ENCODE measurements around the gene PLD4. TPM values are rescaled to one million over a fixed set of nuclear protein-coding genes. Genes with fewer than 3 reads are reported as not detected.

Gene PLD4
- total and polyA plus RNA-seq, 9 of the 15 experiments (the other 6 are each of a cell fraction or from before 2014, with no cell fraction given), result 0.18 to 0.24 TPM; not detected in 7

DNA sequence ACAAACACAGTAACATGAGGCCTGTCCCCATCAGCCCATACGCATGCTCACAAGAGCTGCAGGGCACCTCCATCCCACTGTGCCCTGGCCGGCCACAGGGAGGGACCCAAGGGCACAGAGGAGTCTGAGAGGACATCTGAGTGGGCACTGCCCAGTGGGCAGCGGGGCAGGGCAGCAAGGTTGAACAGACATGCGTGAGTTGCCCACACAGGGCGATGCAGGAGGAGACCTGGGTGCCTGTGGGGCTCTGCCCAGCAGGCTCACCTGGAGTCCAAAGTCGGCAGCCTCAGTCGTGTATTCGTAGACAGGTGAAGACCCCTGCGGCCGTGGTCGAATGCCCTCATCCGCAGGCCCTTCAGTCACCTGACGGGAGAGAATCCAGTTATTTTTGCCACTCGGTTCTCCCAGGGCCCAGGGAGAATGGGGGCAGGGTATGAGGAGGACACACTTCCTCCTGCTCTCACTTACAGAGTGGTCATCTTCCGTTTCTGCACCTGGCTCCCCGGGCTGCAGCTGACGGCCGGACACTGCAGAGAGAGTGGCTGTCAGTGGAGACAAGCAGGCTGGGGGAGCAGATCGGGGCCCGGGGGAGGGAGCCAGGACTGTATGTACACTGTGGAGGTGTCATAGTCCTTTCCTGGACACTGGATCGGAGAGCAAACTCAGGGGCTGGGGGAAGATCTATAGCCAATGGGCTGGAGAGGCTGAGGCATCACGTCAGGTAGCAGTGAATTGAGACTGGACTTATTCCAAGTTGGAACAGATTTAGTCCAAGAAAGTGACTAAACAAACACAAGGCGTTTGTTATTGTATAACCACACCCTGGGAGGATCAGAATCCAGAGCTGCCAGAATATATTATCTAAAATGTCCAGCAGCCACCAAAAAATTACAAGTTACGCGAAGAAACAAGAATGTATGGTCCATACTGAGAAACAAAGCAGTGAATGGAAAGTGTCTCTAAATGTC lies 32.8 kb downstream of the PLD4 start:
- Histone ChIP-seq H3K4me1 (replicated peaks in 1 of 2; ENCODE audit: control insufficient read depth in 2 of 2, insufficient read depth in 2 of 2, low read length in 2 of 2) (peaks cover 0 to 4% of the 10 kb centered on the region in 2 experiments; a peak in 1 of 5 replicates), H3K79me2 (ENCODE audit: control insufficient read depth, insufficient read depth, low read length) (no peaks in the 10 kb centered on the region), H3K27ac (ENCODE audit: extremely low read depth, low read depth, low read length) (no peak overlapping the region), H3K4me3 (no peak overlapping the region), H3K4me2 (ENCODE audit: insufficient read depth, low read length) (no peak overlapping the region), H3K36me3 (ENCODE audit: control insufficient read depth, insufficient read depth, low read length) (no peaks in the 10 kb centered on the region), H4K20me1 (replicated peaks; ENCODE audit: control insufficient read depth, insufficient read depth, low read length) (no peaks in the 10 kb centered on the region), H3K9me1 (ENCODE audit: control insufficient read depth, insufficient read depth, low read length) (no peaks in the 10 kb centered on the region), H2AFZ (ENCODE audit: low read depth, low read length) (no peak overlapping the region), H3K27me3 (ENCODE audit: control insufficient read depth in 2 of 2, insufficient read depth in 2 of 2, low read length in 2 of 2) (peaks cover 14 to 59% of the 10 kb centered on the region in 2 experiments), H3K9me3 (replicated peaks; ENCODE audit: control insufficient read depth, insufficient read depth, low read depth, low read length) (no peaks in the 10 kb centered on the region), H3K9ac (ENCODE audit: insufficient read depth in 1 of 2, low read depth in 2 of 2, low read length in 2 of 2) (peak overlapping the region in 1 of 2 experiments; percentile 35; a peak in 2 of 4 replicates)
- ChIA-PET CTCF (ENCODE audit: low intra/inter-chr PET ratio) (no interaction called here), POLR2A (interaction anchor here (0.7 kb wide), 1 partner anchor 64 kb away, joined by 3 read pairs; no protein-coding TSS in a partner anchor)
- intact Hi-C loops (cut with micrococcal nuclease), result no loop called here
- DNase-seq (ENCODE audit: extremely low read depth in 1 of 4, low spot score in 3 of 4), result no peak
- BruUV-seq (replicated peaks), result no TSS peak
- TF ChIP-seq ZNF57 (CRISPR knock-in tag; IDR thresholded peaks at IDR 0.05) (no peak), ZNF140 (CRISPR knock-in tag; IDR thresholded peaks at IDR 0.05) (no peak), TEAD4 (IDR thresholded peaks at IDR 0.05; ENCODE audit: low read length) (no peak), TEAD4 (CRISPR knock-in tag; IDR thresholded peaks at IDR 0.05; ENCODE audit: borderline replicate concordance) (no peak), ZBTB8A (IDR thresholded peaks at IDR 0.05; ENCODE audit: partially characterized antibody) (no peak), CTCFL (IDR thresholded peaks at IDR 0.05; ENCODE audit: borderline replicate concordance, insufficient read depth, low read depth, low read length, poor library complexity, severe bottlenecking) (no peak), ELF1 (tag; IDR thresholded peaks at IDR 0.05) (no peak), HOXB6 (CRISPR knock-in tag; IDR thresholded peaks at IDR 0.05; ENCODE audit: borderline replicate concordance) (no peak), SREBF2 (CRISPR knock-in tag; IDR thresholded peaks at IDR 0.05) (no peak), ZNF24 (IDR thresholded peaks at IDR 0.05) (no peak), JUNB (CRISPR knock-in tag; conservative IDR thresholded peaks at IDR 0.05) (no peak), PHF21A (IDR thresholded peaks at IDR 0.05; ENCODE audit: borderline replicate concordance, low read depth) (no peak), ZC3H4 (CRISPR knock-in tag; IDR thresholded peaks at IDR 0.05; ENCODE audit: borderline replicate concordance) (no peak)
- in situ Hi-C loops (cut with MboI), result no loop called here
- WGBS (ENCODE audit: insufficient coverage, low coverage, missing lambda C conversion rate), result 3% methylated on average over 15 of the region's 25 CpGs
- ATAC-seq, result no peak; the same call in 2 of the 3 replicates
- FAIRE-seq, result no peak
